COLO668 (cell line): ENCODE results near the gene PRRT2.
"Not testable (repeated sequence)": the region's sequence is repeated elsewhere in the genome, so short reads cannot be mapped to it uniquely, and the experiment has no call there.

Source experiments
- DNase-seq: peaks from one replicate; lab custom pipeline; 2025; ENCODE audit not compliant: unreplicated experiment; lab: John Stamatoyannopoulos, UW

The PRRT2 gene

DNA sequence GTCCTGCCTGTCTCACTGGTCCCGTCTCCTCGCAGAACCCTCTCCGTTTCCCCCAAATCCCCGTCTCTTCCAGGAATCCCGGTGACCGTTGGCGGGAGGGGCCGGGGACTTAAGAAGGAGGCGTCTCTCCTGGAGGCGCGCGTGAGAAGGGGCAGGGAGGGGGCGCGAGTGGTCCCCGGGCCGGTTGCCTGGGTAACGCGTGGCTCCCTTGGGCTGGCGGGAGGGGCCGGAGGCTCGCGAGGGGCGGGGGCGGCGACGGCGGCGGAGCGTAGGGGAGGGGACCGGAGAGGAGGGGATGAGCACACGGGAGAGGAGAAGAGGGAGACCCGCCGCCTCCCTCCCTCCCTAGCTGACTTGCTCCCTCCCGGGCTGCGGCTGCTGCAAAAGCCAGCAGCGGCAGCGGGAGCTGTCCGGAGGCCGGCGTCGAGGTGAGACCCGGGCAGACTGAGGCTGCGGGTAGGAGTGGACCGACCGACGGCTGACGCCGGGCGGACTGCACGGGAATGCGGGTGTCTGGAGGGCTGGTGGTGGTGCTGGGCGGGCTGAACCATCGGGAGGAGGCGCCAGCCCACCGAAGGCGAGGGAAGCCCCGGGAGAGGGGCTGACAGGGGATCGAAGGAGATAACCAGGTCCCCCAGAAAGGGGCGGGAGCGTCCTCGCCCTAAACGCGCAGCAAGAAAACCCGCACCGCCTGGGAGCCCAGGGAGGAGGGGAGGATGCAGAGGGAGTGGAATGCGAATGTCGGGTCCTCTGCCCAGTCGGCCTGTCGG is at the start of gene PRRT2:
Gene PRRT2 (plus strand): TSS at position 298 of the 770 bp plus-strand sequence. CDS start 862 bp downstream, outside the sequence.
- DNase-seq: peak; percentile 54

DNA sequence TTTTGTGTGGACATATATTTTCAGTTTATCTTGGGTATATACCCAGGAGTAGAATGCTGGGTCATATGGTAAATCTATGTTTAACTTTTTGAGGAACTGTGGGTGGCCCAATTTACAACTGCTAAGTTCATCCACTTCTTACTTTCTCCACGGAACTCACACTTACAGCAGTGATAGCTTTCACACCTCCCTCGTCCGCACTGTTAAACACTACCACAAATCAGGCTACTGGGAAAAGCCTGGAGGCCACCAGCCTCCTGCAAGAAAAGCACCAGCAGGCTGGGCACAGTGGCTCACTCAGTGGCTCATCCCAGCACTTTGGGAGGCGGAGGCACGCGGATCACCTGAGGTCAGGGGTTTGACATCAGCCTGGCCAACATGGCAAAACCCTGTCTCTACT is 48.7 kb upstream of the PRRT2 start:
- DNase-seq: no peak

DNA sequence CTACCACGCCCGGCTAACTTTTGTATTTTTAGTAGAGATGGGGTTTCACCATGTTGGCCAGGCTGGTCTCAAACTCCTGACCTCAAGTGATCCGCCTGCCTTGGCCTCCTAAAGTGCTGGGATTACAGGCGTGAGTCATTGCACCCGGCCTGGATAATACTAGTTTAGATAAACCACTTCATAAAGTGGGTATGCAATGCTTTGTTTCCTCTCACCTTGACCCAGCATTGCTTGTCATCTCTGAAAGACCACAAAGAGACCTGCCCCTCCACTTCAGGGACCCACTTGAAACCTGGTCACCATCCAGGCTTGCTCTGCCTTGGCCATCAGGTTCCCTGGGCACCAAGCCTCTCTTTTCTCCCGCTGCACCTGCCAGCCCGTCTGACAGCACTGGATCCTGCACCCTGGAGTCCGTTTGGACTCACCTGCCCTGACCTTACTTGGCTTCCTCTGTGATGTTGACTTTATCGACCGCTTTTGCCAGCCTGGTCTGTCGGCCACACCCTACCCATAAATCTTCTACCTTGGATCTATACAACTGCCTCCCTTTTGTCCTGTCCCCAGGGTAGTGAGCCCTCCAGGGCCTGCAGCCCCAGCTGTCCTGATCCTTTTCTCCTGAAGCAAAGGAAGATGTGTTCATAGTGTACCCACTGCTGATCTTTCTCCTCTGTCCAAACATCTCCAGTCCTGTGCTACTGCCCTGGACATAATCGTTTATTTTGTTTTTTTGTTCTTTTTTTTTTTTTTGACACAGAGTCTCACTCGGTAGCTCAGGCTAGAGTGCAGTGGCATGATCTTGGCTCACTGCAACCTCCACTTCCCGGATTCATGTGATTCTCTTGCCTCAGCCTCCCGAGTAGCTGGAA is 46.6 kb upstream of the PRRT2 start:
- DNase-seq: peak; percentile 90

DNA sequence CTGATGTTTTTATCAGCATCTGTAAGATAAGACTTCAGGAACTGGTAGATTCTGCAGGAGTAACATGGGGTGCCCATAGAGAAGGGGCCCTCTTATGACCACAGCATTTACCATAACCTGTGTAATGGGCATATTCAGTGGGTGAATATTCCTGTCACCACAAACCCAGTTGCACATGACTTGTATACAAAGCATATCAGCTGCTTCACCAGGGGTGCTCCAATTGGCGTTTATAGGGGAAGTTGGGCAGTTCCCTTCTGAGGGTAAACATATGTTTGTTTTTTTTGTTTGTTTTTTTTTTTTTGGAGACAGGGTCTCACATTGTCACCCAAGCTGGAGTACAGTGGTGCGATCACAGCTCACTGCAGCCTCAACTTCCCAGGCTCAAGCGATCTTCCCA is 45.4 kb upstream of the PRRT2 start:
- DNase-seq: no peak

DNA sequence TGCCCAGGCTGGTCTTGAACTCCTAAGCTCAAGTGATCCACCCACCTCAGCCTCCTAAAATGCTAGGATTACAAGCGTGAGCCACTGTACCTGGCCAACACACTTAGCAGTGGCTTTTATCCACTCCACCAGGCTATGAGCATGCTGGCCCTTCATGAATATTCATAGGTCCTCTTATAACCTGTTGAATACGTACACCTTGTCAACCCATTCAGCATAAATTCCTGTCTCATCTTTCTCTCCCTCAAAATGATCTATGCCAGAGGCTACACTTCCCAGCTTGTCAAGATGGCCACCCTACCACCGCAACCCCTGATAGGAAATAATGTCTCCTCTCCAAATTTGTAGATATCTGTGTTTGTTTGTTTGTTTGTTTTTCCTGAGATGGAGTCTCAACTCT is 44.9 kb upstream of the PRRT2 start:
- no peak for DNase-seq

DNA sequence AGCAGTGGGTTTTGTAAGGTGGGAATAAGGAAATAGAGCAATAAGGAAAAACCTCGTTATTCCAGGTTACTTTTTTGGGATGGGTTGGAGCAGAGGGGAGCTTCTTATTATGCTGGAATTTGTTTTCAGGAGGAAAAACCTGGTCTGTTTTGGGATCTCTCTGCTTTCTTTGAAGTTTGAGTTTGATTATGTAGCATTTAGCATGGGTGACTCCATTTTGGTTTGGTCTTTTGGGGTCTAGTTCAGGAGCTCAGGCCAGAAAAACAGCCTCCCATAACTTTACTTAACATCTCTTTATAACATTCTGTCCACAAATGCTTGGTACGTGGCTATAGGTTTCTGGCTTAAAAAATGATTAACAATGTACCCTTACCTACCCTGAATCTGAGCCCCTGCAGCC is 42.5 kb upstream of the PRRT2 start:
- no peak for DNase-seq

DNA sequence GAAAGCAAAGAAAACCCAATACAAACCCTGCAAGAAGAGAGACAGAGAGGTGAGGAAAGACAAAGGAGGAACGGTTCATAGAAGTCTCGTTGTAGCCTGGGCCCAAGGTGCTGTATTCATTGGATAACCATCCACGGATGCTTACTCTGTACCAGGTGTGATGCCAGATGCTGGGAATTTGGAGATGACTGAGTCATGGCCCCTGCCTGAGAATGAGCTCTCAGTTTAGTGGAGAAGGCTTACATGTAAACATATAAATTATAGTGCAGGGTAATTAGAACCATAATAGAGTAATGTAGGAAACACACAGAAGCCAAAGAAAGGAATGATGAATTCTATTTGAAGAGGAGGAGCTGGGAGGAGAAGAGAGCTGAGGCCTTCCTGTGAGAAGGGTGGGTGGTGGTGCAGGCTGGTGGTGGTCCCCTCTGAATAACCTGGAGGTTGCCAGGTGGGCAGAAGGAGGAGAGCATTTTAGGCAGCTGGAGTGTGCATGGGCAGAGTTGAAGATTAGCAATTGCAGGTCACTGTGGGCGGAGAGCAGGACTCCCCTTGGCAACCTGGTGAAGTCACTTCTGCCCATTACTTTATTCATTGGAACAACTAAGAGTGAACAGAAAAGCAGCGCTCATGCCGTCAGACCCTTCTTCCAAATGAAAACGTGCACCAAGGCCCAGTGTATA is 41.6 kb upstream of the PRRT2 start:
- peak; percentile 22 for DNase-seq

DNA sequence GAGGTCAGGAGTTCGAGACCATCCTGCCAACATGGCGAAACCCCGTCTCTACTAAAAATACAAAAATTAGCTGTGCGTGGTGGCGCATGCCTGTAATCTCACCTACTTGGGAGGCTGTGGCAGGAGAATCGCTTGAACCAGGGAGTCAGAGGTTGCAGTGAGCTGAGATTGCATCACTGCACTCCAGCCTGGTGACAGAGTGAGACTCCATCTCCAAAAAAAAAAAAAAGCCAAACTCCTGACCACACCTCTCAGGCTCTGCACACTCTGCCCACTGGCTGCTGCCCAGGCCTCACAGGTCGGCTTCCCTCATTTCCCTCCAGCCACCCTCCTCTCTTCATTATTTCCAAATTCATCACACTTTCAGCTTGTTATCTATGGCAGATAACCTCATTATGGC is 39.7 kb upstream of the PRRT2 start:
- not testable (repeated sequence) for DNase-seq

DNA sequence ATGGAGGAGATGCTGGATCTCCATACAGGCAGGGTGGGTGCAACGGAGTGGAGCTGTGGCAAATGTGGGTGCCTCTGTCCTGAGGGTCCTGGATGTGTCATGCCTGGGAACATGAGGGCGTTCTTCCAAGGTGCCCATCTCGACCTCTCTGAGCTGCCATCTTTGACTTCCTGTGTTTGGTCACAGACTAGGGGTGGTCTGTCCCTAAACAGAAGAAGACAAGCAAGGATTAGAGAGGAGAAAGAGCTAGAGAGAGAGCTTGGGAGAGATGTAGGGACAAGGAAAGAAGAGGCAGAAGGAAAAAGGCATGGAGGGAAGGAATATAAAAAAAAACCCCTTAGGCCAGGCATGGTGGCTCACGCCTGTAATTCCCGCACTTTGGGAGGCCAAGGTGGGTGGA is 37.3 kb upstream of the PRRT2 start:
- no peak for DNase-seq

DNA sequence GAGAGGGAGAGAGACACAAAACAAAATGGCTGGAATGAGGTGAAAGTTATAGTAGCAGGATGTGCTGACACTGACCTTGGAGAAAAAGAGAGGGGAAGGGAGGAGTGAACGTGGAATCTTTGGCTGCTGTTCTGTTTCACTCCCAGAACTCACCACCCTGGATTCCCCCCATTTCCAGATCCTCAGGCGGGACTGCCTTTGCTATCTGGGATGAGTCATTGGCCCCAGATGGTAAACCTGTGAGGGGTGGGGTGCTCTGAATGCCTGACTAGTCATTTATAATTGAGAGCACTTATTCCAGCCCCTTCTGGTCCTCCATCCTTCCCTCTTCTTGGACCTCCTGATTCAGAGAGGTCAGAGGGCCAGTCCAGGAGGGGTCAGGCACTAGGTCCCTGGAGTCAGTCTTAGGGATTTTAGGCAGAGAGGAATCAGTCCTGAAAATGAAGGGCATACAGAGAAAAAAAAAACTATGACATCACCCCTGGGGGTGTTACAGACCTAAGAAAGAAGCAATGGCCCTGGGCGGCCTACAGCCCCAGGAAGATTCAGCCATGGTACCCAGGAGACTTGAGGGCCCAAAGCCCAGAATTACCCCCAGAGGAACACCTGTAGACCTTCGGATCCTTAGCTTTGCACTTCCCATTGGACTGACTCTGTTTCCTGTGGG is 36.1 kb upstream of the PRRT2 start:
- DNase-seq: peak; percentile 5

DNA sequence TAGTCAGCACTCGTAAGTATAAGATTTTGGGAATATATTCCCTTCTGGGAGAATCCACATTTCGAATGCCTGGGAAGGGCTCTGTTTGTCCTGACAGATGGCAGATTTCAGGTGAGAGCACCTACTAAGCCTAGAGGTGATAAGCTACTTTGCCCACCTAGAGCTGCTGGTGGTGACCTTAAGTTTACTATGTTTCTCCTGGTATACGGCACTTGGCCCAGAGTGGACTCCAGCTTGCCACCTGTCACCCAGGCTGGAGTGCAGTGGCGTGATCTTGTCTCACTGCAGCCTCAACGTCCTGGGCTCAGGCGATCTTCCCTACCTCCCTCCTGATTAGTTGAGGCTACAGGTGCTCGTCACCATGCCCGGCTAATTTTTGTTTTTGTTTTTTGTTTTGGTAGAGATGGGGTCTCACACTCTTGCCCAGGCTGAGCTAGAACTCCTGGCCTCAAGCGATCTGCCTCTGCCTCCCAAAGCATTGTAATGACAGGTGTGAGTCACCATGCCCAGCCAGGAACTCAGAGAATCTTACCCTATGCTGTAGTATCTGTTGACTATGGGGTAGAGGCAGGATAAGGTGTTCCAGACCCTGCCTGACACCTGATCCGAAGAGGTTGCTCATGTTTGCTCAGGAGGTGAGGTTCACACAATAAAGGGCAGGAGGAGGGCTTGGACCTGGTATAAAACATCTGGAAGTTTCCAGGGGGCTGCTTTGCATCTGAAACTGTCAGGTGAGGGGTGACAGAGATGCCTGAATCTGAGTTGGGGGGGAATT is 34.2 kb upstream of the PRRT2 start, which contains the start of gene ZG16:
Gene ZG16 (plus strand): TSS at position 681 of the 775 bp plus-strand sequence. CDS start 1,011 bp downstream, outside the sequence.
- peak; percentile 19 for DNase-seq

DNA sequence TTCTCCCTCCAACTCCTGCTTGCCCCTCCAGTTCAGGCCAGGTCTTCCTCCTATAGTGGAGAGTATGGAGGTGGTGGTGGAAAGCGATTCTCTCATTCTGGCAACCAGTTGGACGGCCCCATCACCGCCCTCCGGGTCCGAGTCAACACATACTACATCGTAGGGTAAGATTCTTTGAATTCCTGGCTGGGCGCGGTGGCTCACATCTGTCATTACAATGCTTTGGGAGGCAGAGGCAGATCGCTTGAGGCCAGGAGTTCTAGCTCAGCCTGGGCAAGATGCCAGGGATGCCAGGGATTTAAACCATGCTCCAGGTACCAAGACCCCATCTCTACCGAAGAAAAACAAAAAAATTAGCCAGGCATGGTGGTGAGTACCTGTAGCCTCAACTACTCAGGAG is 32.5 kb upstream of the PRRT2 start:
- DNase-seq: no peak

DNA sequence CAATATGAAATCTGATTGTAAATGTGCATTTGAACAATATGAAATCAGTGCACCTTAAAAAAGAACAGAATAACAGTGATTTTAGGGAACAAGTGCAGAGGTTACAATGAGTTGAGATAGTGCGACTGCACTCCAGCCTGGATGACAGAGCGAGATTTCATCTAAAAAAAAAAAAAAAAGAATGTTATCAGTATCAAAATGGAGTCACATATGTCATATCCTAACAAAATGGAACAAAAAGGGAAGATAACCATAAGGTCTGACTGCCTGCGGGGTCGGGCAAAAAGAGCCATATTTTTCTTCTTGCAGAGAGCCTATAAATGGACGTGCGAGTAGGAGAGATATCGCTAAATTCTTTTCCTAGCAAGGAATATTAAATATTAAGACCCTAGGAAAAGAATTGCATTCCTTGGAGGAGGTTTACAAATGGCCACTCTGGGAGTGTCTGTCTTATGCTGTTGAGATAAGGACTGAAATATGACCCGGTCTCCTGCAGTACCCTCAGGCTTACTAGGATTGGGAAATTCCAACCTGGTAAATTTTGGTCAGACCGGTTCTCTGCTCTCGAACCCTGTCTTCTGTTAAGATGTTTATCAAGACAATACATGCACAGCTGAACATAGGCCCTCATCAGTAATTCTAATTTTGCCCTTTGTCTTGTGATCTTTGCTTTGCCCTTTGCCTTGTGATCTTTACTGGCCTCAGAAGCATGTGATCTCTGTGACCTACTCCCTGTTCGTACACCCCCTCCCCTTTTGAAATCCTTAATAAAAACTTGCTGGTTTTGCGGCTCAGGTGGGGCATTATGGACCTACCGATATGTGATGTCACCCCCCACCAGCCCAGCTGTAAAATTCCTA is 28.7 kb upstream of the PRRT2 start:
- not testable (repeated sequence) for DNase-seq

DNA sequence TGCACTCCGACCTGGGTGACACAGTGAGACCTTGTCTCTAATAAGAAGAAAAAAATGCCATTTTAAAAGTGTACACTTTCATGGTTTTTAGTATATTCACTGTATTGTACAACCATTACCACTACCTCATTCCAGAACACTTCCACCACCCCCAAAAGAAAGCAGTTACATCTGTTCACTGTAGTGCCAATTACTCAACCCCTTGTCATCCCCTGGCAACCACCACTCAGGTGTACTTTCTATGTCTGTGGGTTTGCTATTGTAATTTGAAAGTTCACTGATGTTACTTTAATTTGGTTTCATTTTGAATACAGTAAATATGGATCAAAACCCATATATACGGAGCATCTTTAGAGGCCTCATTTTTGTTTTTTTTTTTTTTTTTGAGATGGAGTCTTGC is 27.8 kb upstream of the PRRT2 start:
- DNase-seq: no peak

DNA sequence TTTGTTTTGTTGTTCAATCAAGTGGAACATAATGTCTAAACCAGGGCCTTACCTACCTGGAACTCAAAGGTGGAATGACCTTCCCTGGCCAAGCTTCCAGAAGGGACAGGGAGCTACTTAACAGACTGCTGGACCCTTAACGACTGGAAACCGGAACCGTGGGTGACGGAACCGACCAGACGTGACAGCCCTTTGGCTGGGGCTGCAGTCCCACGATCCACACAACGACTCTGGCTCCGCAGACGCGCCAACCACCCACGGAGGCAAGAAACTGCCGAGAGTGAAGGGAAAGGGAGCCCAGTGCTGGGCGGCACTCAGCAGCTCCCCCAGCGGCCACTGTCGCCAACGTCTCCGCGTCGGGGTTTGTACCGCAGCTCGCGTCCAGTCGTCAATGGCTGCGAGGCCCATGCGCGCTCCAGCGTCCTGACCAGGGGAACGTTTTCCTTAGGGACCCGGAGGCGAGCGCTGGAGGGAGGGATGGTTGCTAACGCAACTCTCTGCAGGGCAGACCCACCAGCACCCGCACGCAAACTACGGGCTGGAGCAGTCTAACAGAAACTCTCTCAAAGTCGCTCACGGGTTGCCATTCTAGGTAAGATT is 27.0 kb upstream of the PRRT2 start:
- no peak for DNase-seq

DNA sequence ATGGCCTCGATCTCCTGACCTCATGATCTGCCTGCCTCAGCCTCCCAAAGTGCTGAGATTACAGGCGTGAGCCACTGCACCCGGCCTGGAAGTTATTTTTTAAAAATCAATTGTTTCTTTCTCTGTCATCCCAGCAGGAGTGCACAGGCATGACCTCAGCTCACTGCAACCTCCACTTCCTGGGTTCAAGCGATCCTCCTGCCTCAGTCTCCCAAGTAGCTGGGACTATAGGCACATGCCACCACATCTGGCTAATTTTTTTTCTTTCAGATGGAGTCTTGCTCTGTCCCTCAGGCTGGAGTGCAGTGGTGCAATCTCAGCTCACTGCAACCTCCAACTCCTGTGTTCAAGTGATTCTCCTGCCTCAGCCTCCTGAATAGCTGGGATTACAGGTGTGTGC is 24.8 kb upstream of the PRRT2 start:
- not testable (repeated sequence) for DNase-seq

DNA sequence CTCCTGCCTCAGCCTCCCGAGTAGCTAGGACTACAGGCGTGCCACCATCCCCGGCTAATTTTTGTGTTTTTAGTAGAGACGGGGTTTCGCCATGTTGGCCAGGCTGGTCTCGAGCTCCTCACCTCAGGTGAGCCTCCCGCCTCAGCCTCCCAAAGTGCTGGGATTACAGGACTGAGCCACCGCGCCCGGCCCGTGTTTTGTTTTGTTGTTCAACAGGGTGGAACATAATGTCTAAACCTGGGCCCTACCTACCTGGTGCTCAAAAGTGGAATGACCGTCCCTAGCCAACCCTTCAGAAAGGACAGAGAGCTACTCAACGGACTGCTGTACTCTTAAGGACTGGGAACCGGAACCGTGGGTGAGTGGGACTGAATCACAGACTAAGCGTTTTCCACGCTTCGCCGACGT is 22.2 kb upstream of the PRRT2 start:
- no peak for DNase-seq

DNA sequence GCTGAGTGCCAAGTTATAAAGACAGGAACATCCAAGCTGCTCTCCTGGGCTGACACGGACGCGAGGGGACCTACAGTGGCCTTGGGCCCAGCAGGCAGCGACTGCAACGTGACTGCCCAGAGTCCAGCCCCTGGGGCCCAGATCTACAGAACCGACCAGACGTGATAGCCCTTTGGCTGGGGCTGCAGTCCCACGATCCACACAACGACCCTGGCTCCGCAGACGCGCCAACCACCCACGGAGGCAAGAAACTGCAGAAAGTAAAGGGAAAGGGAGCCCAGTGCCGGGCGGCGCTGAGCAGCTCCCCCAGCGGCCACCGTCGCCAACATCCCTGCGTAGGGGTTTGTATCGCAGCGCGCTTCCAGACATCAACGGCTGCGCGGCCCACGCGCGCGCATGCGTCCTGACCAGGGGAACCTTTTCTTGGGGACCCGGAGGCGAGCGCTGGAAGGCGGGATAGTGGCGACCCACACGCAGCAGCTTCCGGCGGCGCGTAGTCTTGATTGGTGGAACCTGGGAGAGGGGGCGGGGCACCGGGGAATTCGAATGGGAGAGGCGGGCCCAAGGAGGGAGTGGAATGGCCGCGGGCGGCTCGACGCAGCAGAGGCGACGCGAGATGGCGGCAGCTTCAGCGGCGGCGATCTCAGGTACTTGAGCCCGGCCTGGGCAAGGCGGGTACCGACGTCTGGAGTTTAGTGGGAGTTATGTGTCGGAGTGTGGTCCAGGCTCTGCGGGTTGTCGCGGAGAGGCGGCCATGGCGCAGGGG is 21.6 kb upstream of the PRRT2 start, which contains the start of gene KIF22:
Gene KIF22 (plus strand): TSS at position 569 of the 766 bp plus-strand sequence. CDS start 9 bp downstream, at position 578.
- DNase-seq: peak; percentile 99
